ENCODE data around the gene SAFB.

GRCh38 chr19:5707576-5708575 lies 85.0 kb downstream of the SAFB start:
- TF ChIP-seq, protein P1, sequence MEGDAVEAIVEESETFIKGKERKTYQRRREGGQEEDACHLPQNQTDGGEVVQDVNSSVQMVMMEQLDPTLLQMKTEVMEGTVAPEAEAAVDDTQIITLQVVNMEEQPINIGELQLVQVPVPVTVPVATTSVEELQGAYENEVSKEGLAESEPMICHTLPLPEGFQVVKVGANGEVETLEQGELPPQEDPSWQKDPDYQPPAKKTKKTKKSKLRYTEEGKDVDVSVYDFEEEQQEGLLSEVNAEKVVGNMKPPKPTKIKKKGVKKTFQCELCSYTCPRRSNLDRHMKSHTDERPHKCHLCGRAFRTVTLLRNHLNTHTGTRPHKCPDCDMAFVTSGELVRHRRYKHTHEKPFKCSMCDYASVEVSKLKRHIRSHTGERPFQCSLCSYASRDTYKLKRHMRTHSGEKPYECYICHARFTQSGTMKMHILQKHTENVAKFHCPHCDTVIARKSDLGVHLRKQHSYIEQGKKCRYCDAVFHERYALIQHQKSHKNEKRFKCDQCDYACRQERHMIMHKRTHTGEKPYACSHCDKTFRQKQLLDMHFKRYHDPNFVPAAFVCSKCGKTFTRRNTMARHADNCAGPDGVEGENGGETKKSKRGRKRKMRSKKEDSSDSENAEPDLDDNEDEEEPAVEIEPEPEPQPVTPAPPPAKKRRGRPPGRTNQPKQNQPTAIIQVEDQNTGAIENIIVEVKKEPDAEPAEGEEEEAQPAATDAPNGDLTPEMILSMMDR (IDR thresholded peaks at IDR 0.05 in 2 of 3, conservative IDR thresholded peaks at IDR 0.05 in 1 of 3; ENCODE audit: borderline replicate concordance in 1 of 3, insufficient read depth in 1 of 3, low read depth in 2 of 3, low read length in 2 of 3): no peak
- TF ChIP-seq SRF (IDR thresholded peaks at IDR 0.05; ENCODE audit: low read depth) (no peak), POLR2A (IDR thresholded peaks at IDR 0.05; ENCODE audit: borderline replicate concordance, extremely low read depth, insufficient read depth, insufficient read length) (no peak), EZH2 (IDR thresholded peaks at IDR 0.05) (no peak), SP1 (IDR thresholded peaks at IDR 0.05; ENCODE audit: low read depth) (no peak), RAD21 (IDR thresholded peaks at IDR 0.05; ENCODE audit: low read depth) (no peak), CEBPB (IDR thresholded peaks at IDR 0.05; ENCODE audit: low read depth) (no peak), SIN3A (IDR thresholded peaks at IDR 0.05; ENCODE audit: low read depth) (no peak)
